Progenitor cell of endocrine pancreas (in vitro differentiated cells): Measurements from ENCODE around the gene NXPH4. TPM values are rescaled to one million over a fixed set of nuclear protein-coding genes. Genes with fewer than 3 reads are reported as not detected.

Source experiments
- DNase-seq: peaks from one replicate; pipeline ENCODE4 v3.0.0; 2021; ENCODE audit warnings: low spot score; ENCODE audit not compliant: unreplicated experiment
- H3K27ac Mint-ChIP-seq: 2 replicates; pipeline ENCODE4 v1.8.0; 2021; ENCODE audit warnings: mild to moderate bottlenecking, moderate library complexity, mixed read lengths
- H3K27me3 Mint-ChIP-seq: 2 replicates; pipeline ENCODE4 v1.8.0; 2021; ENCODE audit warnings: mixed read lengths
- H3K36me3 Mint-ChIP-seq: 2 replicates; pipeline ENCODE4 v1.8.0; 2022; ENCODE audit warnings: mixed read lengths; ENCODE audit not compliant: insufficient read depth
- H3K4me1 Mint-ChIP-seq: 2 replicates; pipeline ENCODE4 v1.8.0; 2021; ENCODE audit warnings: low read depth, mixed read lengths
- H3K4me3 Mint-ChIP-seq: 2 replicates; pipeline ENCODE4 v1.8.0; 2021; ENCODE audit warnings: low read depth, mild to moderate bottlenecking, moderate library complexity, mixed read lengths
- H3K9me3 Mint-ChIP-seq: 2 replicates; pipeline ENCODE4 v1.8.0; 2021; ENCODE audit warnings: low read depth, mixed read lengths
- CTCF ChIP-seq: fragments of 200-600 bp; sonication (generic); IDR thresholded peaks from one replicate; pipeline ENCODE4 v1.5.0; 2021; ENCODE audit warnings: antibody characterized with exemption, mild to moderate bottlenecking; ENCODE audit not compliant: unreplicated experiment
- total RNA-seq: library from RNA; stranded (reverse); gene quantifications from 2 replicates; pipeline ENCODE4 v1.2.1, GENCODE V29; 2021

NXPH4 gene
- total RNA-seq, 1 donor from 2014 or later = 2.0 TPM

GRCh38 chr12:57260366-57260765 lies 43.8 kb downstream of the NXPH4 start:
- H3K27ac Mint-ChIP-seq = no peak overlapping the region
- DNase-seq = no peak
- TF ChIP-seq CTCF = no peak
- H3K4me3 Mint-ChIP-seq = no peak overlapping the region
- no peaks in the 10 kb centered on the region for H3K9me3 Mint-ChIP-seq
- no peaks in the 10 kb centered on the region for H3K4me1 Mint-ChIP-seq
- H3K36me3 Mint-ChIP-seq = peaks cover 15% of the 10 kb centered on the region
- H3K27me3 Mint-ChIP-seq = no peaks in the 10 kb centered on the region

DNA sequence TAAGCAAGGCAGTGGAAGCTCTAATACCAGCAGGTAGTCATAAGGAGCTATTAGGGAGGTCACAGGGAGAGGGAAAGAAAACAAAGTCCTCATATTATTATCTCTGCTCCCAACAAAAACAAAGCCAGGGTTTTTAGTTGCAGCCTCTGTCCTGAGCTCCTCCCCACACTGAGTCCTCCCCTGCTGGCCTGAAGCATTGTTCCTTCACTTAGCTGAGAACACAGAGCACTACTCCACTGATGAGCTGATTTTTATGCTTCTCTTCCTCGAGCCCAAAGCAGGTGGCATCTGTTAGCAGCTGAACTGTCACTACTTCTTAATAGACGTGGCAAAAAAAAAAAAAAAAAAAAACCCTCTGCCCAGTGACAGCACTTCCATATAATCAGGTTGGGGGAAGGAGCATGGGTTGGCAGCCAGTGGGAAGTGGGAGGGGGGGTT lies 44.9 kb downstream of the NXPH4 start:
- Mint-ChIP-seq H3K27me3 (no peaks in the 10 kb centered on the region), H3K4me3 (no peak overlapping the region), H3K9me3 (no peaks in the 10 kb centered on the region), H3K36me3 (peaks cover 15% of the 10 kb centered on the region), H3K4me1 (no peaks in the 10 kb centered on the region), H3K27ac (no peak overlapping the region)
- DNase-seq = no peak
- no peak for TF ChIP-seq CTCF

GRCh38 chr12:57262126-57262822 lies 45.7 kb downstream of the NXPH4 start:
- Mint-ChIP-seq H3K4me1 (no peaks in the 10 kb centered on the region), H3K9me3 (no peaks in the 10 kb centered on the region), H3K36me3 (peaks cover 14% of the 10 kb centered on the region), H3K27ac (no peak overlapping the region), H3K27me3 (no peaks in the 10 kb centered on the region), H3K4me3 (no peak overlapping the region)
- no peak for DNase-seq
- TF ChIP-seq CTCF = no peak

DNA sequence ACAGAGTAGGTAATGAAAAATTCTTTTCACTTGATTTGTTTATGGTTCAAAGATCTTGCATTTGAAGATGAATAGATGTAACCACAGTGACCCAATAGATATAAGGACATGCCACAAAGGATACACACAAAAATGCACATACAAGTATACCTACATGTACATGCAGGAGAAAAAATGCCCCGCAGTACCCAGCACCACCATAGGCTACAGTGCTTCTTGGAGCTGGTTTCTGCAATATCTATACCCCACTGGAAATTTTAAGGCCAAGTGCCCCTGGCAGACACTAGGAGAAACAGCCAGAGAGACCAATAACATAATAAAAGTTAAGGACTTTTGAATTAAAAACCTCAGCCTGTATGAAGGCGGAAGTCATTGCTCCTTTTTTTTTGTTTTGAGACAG lies 46.5 kb downstream of the NXPH4 start:
- no peak for DNase-seq
- H3K4me3 Mint-ChIP-seq = no peak overlapping the region
- H3K27ac Mint-ChIP-seq = no peak overlapping the region
- no peaks in the 10 kb centered on the region for H3K27me3 Mint-ChIP-seq
- no peaks in the 10 kb centered on the region for H3K9me3 Mint-ChIP-seq
- no peak for TF ChIP-seq CTCF
- peaks cover 15% of the 10 kb centered on the region for H3K36me3 Mint-ChIP-seq
- no peaks in the 10 kb centered on the region for H3K4me1 Mint-ChIP-seq

GRCh38 chr12:57266681-57267080 lies 50.1 kb downstream of the NXPH4 start:
- no peaks in the 10 kb centered on the region for H3K27me3 Mint-ChIP-seq
- H3K27ac Mint-ChIP-seq = no peak overlapping the region

More at GRCh38 chr12:57266681-57267080, 50.1 kb downstream of the NXPH4 start:
- Mint-ChIP-seq H3K36me3 (peaks cover 24% of the 10 kb centered on the region), H3K4me1 (no peaks in the 10 kb centered on the region), H3K4me3 (no peak overlapping the region), H3K9me3 (no peaks in the 10 kb centered on the region)
- DNase-seq = no peak
- no peak for TF ChIP-seq CTCF
